Stimulated activated CD4-positive, alpha-beta T cell treated with anti-CD3 and anti-CD28 coated beads, TNF-alpha, amount 100 ng/mL, for 1 hour (primary cell): ENCODE measurements around the gene ZNF146.
"Not testable (repeated sequence)": the region's sequence is repeated elsewhere in the genome, so short reads cannot be mapped to it uniquely, and the experiment has no call there.

Experiments used
- DNase-seq, 3 donors: peaks; one replicate each; pipeline ENCODE4 v3.0.0-alpha.2; 2020; ENCODE audit warnings: low read depth in 3 of 3, low spot score in 1 of 3

Gene ZNF146

GRCh38 chr19:36269295-36269694, 54.4 kb downstream of the ZNF146 start:
- DNase-seq, result not testable (repeated sequence)
